PC-3 (cell line): ENCODE data around the gene FMNL2. TPM values are rescaled to one million over a fixed set of nuclear protein-coding genes. Genes with fewer than 3 reads are reported as not detected.

ENCODE experiments used
- ATAC-seq: fragments of 200-7000 bp; cut with Tn5 transposase; 2 replicates; pipeline ENCODE4 v1.9.1; 2020; ENCODE audit warnings: mild to moderate bottlenecking, moderate library complexity
- Bru-seq: library from RNA; stranded (reverse); fragments of 400-500 nt; gene quantifications from one replicate; lab custom pipeline; 2021; lab: Mats Ljungman, UMichigan
- BruChase-seq, 2 experiments: library from RNA; stranded (reverse); fragments of 400-500 nt; gene quantifications; one replicate each; lab custom pipeline; 2021; lab: Mats Ljungman, UMichigan
- BruUV-seq: library from RNA; stranded (reverse); fragments of 400-500 nt; replicated peaks from 2 replicates; lab custom pipeline; 2021; lab: Mats Ljungman, UMichigan
- CTCF ChIA-PET: fragments of 300-600 bp; sonication (Branson Sonifier 250); formaldehyde crosslinking; loops from one replicate; lab custom pipeline; 2022; ENCODE audit warnings: antibody characterized with exemption; lab: Charles Lee
- POLR2A ChIA-PET: fragments of 300-600 bp; sonication (Branson Sonifier 250); formaldehyde crosslinking; loops from one replicate; lab custom pipeline; 2022; ENCODE audit warnings: antibody characterized with exemption; ENCODE audit not compliant: unreplicated experiment; lab: Charles Lee
- DNase-seq: peaks from one replicate; pipeline ENCODE4 v3.0.0-alpha.2; 2015
- H2AFZ ChIP-seq: fragments of 300-600 bp; sonication (generic); 2 replicates; pipeline ENCODE4 v1.6.0; 2016; ENCODE audit warnings: antibody characterized with exemption, low read length
- H3F3A ChIP-seq: fragments of 300-600 bp; sonication (generic); one replicate; pipeline ENCODE4 v1.6.0; 2017; ENCODE audit warnings: antibody characterized with exemption, low read length, control low read depth, mild to moderate bottlenecking; ENCODE audit not compliant: unreplicated experiment
- H3K27ac ChIP-seq: fragments of 300-600 bp; sonication (generic); 2 replicates; pipeline ENCODE4 v1.5.1; 2016; ENCODE audit warnings: mild to moderate bottlenecking, low read length
- H3K27me3 ChIP-seq: fragments of 300-600 bp; sonication (generic); 2 replicates; pipeline ENCODE4 v1.6.1; 2016; ENCODE audit warnings: low read length, mixed read lengths
- H3K36me3 ChIP-seq: fragments of 300-600 bp; sonication (generic); 2 replicates; pipeline ENCODE4 v1.6.1; 2016; ENCODE audit warnings: low read depth, mixed run types, low read length, mixed read lengths
- H3K4me1 ChIP-seq: fragments of 300-600 bp; sonication (generic); 2 replicates; pipeline ENCODE4 v1.5.1; 2016; ENCODE audit warnings: low read length; ENCODE audit not compliant: insufficient read depth
- H3K4me2 ChIP-seq: fragments of 300-600 bp; sonication (generic); 2 replicates; pipeline ENCODE4 v1.6.0; 2016; ENCODE audit warnings: low read length
- H3K4me3 ChIP-seq: fragments of 300-600 bp; sonication (generic); 2 replicates; pipeline ENCODE4 v1.5.1; 2016; ENCODE audit warnings: mild to moderate bottlenecking, low read length, mixed read lengths
- H3K79me2 ChIP-seq: fragments of 300-600 bp; sonication (generic); 2 replicates; pipeline ENCODE4 v1.6.1; 2017; ENCODE audit warnings: low read length, mixed read lengths
- H3K9ac ChIP-seq: fragments of 300-600 bp; sonication (generic); 2 replicates; pipeline ENCODE4 v1.6.0; 2016; ENCODE audit warnings: mild to moderate bottlenecking, low read length
- H3K9me2 ChIP-seq: fragments of 300-600 bp; sonication (generic); replicated peaks from 2 replicates; pipeline ENCODE4 v1.6.1; 2016; ENCODE audit warnings: mixed run types, low read length, mixed read lengths
- H3K9me3 ChIP-seq: fragments of 300-600 bp; sonication (generic); 2 replicates; pipeline ENCODE4 v1.6.1; 2016; ENCODE audit warnings: low read length, mixed read lengths
- H4K20me1 ChIP-seq: fragments of 300-600 bp; sonication (generic); 2 replicates; pipeline ENCODE4 v1.6.1; 2016; ENCODE audit warnings: low read length, mixed read lengths
- EZH2 ChIP-seq: fragments of 300-600 bp; sonication (generic); IDR thresholded peaks from one replicate; pipeline ENCODE4 v1.6.1; 2017; ENCODE audit warnings: antibody characterized with exemption, mild to moderate bottlenecking, low read length; ENCODE audit not compliant: unreplicated experiment
- EZH2phosphoT487 ChIP-seq: fragments of 300-600 bp; sonication (generic); IDR thresholded peaks from 2 replicates; pipeline ENCODE4 v1.6.1; 2018; ENCODE audit warnings: mild to moderate bottlenecking, antibody characterized with exemption, low read length, borderline replicate concordance
- intact Hi-C: fragments of 100-400 bp; cut with micrococcal nuclease; formaldehyde crosslinking; loops from 2 replicates; pipeline ENCODE4 v1.9.0; 2023
- long read RNA-seq: library from polyadenylated mRNA; unstranded; transcript quantifications from one replicate; pipeline ENCODE4 v2.0.0, GENCODE V29; 2021; ENCODE audit not compliant: unreplicated experiment
- total RNA-seq: library from RNA; depleted of rRNA; stranded (reverse); fragments of >200 nt; gene quantifications from 2 replicates; pipeline ENCODE4 v1.2.3, GENCODE V29; 2014; rRNA removed
- TF ChIP-seq, protein P1 (sequence below): fragments of 300-600 bp; sonication (generic); conservative IDR thresholded peaks from 2 replicates; pipeline ENCODE4 v1.5.1; 2017; ENCODE audit warnings: antibody characterized with exemption, low read depth, mild to moderate bottlenecking, low read length

The FMNL2 gene
- 15.6 and 15.8 TPM in 2 replicates for total RNA-seq
- Bru-seq, nascent RNA: percentile 82 among the genes with signal in this experiment
- percentile 70 among the genes with signal in this experiment for BruChase-seq, experiment 1, labeled RNA remaining after a 6-hour chase
- percentile 75 among the genes with signal in this experiment for BruChase-seq, experiment 2, labeled RNA remaining after a 2-hour chase
- long read RNA-seq, partial matches to known transcripts: 24 of 37 reads
- long read RNA-seq, other reads (novel, unspliced or antisense): 13 of 37 reads

DNA sequence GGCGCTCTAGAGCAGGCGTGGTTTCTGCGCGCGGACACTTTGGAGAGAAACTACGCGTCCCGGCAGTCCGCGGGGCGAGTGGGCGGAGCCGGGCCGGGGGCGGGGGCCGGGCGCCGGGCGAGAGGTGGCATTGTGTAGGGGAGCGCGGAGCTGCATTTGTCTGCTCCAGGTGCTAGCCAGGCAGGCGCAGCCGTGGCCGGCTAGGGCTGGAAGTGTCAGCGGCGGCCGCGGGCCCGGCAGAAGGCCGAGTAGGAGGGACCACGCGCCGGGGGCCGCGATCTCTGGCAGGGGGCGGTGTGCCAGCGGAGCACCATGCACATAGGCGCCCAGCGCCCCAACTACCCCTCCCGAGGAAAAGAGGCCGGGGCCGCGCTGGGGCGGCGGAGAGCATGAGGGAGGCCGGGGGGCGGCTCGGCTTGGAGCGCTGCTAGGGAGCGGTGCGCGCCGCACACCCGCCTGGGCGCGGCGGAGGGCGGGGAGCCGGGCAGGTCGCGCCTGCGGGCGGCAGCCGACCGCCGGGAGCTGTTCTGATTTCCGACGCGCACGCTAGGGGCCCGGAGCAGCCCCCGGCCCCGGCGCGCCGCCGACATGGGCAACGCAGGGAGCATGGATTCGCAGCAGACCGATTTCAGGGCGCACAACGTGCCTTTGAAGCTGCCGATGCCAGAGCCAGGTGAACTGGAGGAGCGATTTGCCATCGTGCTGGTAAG, at the start of gene FMNL2:
FMNL2 (plus strand) TSS at position 159 of the 710 bp plus-strand sequence.
- Histone ChIP-seq H3K9ac (peak within 1 kb of the TSS; percentile 62), H3K4me1 (peaks cover 33% of the 10 kb centered on the region), H3K36me3 (no peaks in the 10 kb centered on the region), H3K9me2 (no peaks in the 10 kb centered on the region), H3K27ac (no peak within 1 kb of the TSS), H2AFZ (peak within 1 kb of the TSS; percentile 100), H3F3A (no peaks in the 10 kb centered on the region), H3K4me2 (peak within 1 kb of the TSS; percentile 88), H3K9me3 (no peaks in the 10 kb centered on the region), H3K27me3 (no peaks in the 10 kb centered on the region), H3K4me3 (peak within 1 kb of the TSS; percentile 84), H3K79me2 (peaks cover 48% of the 10 kb centered on the region), H4K20me1 (peaks cover 17% of the 10 kb centered on the region; the same call in 1 of the 2 replicates)
- ATAC-seq (peak; percentile 80), DNase-seq (peak; percentile 84)
- CTCF ChIA-PET: no interaction called here
- no TSS peak for BruUV-seq
- intact Hi-C loops: loop anchor here (1.0 to 10.0 kb wide), 4 partner anchors 87 to 300 kb away; no protein-coding TSS in a partner anchor
- POLR2A ChIA-PET: interaction anchor here (0.6 to 0.7 kb wide), 2 partner anchors 9 to 207 kb away, joined by 4 to 7 read pairs; no protein-coding TSS in a partner anchor
- TF ChIP-seq EZH2 (no peak), EZH2phosphoT487 (no peak)
- TF ChIP-seq, protein P1, sequence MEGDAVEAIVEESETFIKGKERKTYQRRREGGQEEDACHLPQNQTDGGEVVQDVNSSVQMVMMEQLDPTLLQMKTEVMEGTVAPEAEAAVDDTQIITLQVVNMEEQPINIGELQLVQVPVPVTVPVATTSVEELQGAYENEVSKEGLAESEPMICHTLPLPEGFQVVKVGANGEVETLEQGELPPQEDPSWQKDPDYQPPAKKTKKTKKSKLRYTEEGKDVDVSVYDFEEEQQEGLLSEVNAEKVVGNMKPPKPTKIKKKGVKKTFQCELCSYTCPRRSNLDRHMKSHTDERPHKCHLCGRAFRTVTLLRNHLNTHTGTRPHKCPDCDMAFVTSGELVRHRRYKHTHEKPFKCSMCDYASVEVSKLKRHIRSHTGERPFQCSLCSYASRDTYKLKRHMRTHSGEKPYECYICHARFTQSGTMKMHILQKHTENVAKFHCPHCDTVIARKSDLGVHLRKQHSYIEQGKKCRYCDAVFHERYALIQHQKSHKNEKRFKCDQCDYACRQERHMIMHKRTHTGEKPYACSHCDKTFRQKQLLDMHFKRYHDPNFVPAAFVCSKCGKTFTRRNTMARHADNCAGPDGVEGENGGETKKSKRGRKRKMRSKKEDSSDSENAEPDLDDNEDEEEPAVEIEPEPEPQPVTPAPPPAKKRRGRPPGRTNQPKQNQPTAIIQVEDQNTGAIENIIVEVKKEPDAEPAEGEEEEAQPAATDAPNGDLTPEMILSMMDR: no peak

DNA sequence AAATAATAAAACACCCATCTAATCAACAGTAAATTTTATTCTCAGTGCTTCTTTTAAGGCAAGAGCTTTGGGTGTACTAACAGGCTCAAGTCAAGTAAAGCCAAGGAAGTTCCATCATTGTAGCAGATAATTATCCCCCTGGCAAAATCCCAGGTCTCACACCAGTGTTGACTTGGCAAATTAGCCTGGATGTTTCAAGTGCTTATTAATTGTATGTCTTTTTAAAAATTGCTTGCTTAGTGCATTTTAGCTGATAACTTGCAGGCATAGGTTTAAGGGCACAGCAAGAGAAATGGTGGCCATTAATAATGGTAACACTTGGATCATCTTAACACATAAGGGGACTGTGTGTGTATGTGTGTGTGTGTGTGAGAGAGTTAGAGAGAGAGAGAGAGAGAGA, 42.0 kb upstream of the FMNL2 start:
- Histone ChIP-seq H4K20me1 (no peaks in the 10 kb centered on the region), H2AFZ (no peak overlapping the region), H3K27me3 (no peaks in the 10 kb centered on the region), H3K79me2 (no peaks in the 10 kb centered on the region), H3K36me3 (no peaks in the 10 kb centered on the region), H3K9ac (no peak overlapping the region), H3K27ac (no peak overlapping the region), H3K4me2 (no peak overlapping the region), H3K9me2 (no peaks in the 10 kb centered on the region), H3K4me1 (no peaks in the 10 kb centered on the region), H3K4me3 (no peak overlapping the region), H3F3A (no peaks in the 10 kb centered on the region), H3K9me3 (no peaks in the 10 kb centered on the region)
- no peak for DNase-seq
- POLR2A ChIA-PET: no interaction called here
- no TSS peak for BruUV-seq
- intact Hi-C loops: no loop called here
- no peak for ATAC-seq
- CTCF ChIA-PET: interaction anchor here (0.6 kb wide), 1 partner anchor 444 kb away, joined by 4 read pairs; no protein-coding TSS in a partner anchor
- TF ChIP-seq, protein P1: no peak
- TF ChIP-seq EZH2 (no peak), EZH2phosphoT487 (no peak)
